Endodermal cell (in vitro differentiated cells): ENCODE results near the gene SYT11. TPM values are rescaled to one million over a fixed set of nuclear protein-coding genes. Genes with fewer than 3 reads are reported as not detected.
A peak's percentile ranks its signal among the peaks of the same experiment; 100 is the strongest.

ENCODE experiments used
- DNase-seq: peaks from one replicate; pipeline ENCODE4 v3.0.0-alpha.2; 2017
- H3K27ac ChIP-seq: 2 replicates; pipeline ENCODE4 v1.5.1; 2013; ENCODE audit warnings: mild to moderate bottlenecking, low read depth, low read length, moderate library complexity
- H3K27me3 ChIP-seq: 2 replicates; pipeline ENCODE4 v1.6.1; 2013; ENCODE audit warnings: mild to moderate bottlenecking, low read length, moderate library complexity; ENCODE audit not compliant: insufficient read depth, control insufficient read depth, poor library complexity, severe bottlenecking
- H3K36me3 ChIP-seq: 2 replicates; pipeline ENCODE4 v1.7.0; 2013; ENCODE audit warnings: mild to moderate bottlenecking, low read length, moderate library complexity; ENCODE audit not compliant: control insufficient read depth, insufficient read depth
- H3K4me1 ChIP-seq: one replicate; pipeline ENCODE4 v1.7.0; 2013; ENCODE audit warnings: low read length; ENCODE audit not compliant: control insufficient read depth, insufficient read depth
- H3K4me3 ChIP-seq: 2 replicates; pipeline ENCODE4 v1.5.1; 2013; ENCODE audit warnings: mild to moderate bottlenecking, low read length, moderate library complexity
- H3K9ac ChIP-seq: 2 replicates; pipeline ENCODE4 v1.6.1; 2013; ENCODE audit warnings: mild to moderate bottlenecking, low read length, moderate library complexity; ENCODE audit not compliant: poor library complexity, severe bottlenecking; ENCODE audit errors: extremely low read depth
- H3K9me3 ChIP-seq: 2 replicates; pipeline ENCODE4 v1.6.1; 2013; ENCODE audit warnings: mild to moderate bottlenecking, low read length, moderate library complexity; ENCODE audit not compliant: control insufficient read depth
- H3K27ac Mint-ChIP-seq: 2 replicates; pipeline ENCODE4 v1.8.0; 2020; ENCODE audit warnings: mixed read lengths
- H3K27me3 Mint-ChIP-seq: 2 replicates; pipeline ENCODE4 v1.8.0; 2021; ENCODE audit warnings: mild to moderate bottlenecking, mixed read lengths; ENCODE audit not compliant: insufficient read depth
- H3K36me3 Mint-ChIP-seq: 2 replicates; pipeline ENCODE4 v1.8.0; 2020; ENCODE audit warnings: low read depth, mixed read lengths
- H3K4me1 Mint-ChIP-seq: 2 replicates; pipeline ENCODE4 v1.8.0; 2020; ENCODE audit warnings: mixed read lengths
- H3K4me3 Mint-ChIP-seq: 2 replicates; pipeline ENCODE4 v1.8.0; 2020; ENCODE audit warnings: mild to moderate bottlenecking, moderate library complexity, mixed read lengths
- H3K9me3 Mint-ChIP-seq: 2 replicates; pipeline ENCODE4 v1.8.0; 2020; ENCODE audit warnings: mild to moderate bottlenecking, mixed read lengths
- WGBS, 2 experiments: methylation state at CpG; one replicate each; pipeline versions ENCODE4 v1.1.5 to v1.1.7; 2013; ENCODE audit warnings: missing lambda C conversion rate in 2 of 2, mixed read lengths in 1 of 2; ENCODE audit not compliant: insufficient coverage in 1 of 2, insufficient read length in 1 of 2; 5-methylcytosine and 5-hydroxymethylcytosine counted together
- long read RNA-seq, 4 experiments: library from polyadenylated mRNA in 2 of 4; library from RNA in 1 of 4; library from capped mRNA in 1 of 4; stranded (forward) in 3 of 4; unstranded in 1 of 4; transcript quantifications; one replicate each; pipeline ENCODE4 v2.0.0, GENCODE V29; 2020 to 2021; ENCODE audit warnings: inconsistent platforms in 1 of 4
- polyA plus RNA-seq, 2 experiments: library from polyadenylated mRNA; stranded (reverse); fragments of 50-300 nt; gene quantifications; one replicate each; pipeline ENCODE4 v1.2.3, GENCODE V29; 2013
- total RNA-seq, 2 donors: library from RNA; stranded (reverse); fragmentation: NEBNext Ultra II Directional in 1 of 2; extraction: Animal tissue kit (Norgen Biotek cat#: 25700) in 1 of 2; gene quantifications; 2 replicates in 1 of 2; 3 replicates in 1 of 2; pipeline ENCODE4 v1.2.1, GENCODE V29; 2021
- TF ChIP-seq, protein P1 (sequence below): fragments of 200-600 bp; sonication (generic); conservative IDR thresholded peaks from 2 replicates; pipeline ENCODE4 v1.5.0; 2021; ENCODE audit warnings: antibody characterized with exemption, mild to moderate bottlenecking

The SYT11 gene, protein sequence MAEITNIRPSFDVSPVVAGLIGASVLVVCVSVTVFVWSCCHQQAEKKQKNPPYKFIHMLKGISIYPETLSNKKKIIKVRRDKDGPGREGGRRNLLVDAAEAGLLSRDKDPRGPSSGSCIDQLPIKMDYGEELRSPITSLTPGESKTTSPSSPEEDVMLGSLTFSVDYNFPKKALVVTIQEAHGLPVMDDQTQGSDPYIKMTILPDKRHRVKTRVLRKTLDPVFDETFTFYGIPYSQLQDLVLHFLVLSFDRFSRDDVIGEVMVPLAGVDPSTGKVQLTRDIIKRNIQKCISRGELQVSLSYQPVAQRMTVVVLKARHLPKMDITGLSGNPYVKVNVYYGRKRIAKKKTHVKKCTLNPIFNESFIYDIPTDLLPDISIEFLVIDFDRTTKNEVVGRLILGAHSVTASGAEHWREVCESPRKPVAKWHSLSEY
- 1 to 10 TPM in 1 of 2 donors, under 1 TPM in 1; 0.40 to 5.0 TPM for total RNA-seq
- polyA plus RNA-seq (2013, experiment 1 of 2): 16.1 TPM
- polyA plus RNA-seq (2013, experiment 2 of 2): 14.0 TPM
- long read RNA-seq, experiment 1, partial matches to known transcripts: 0 of 1 reads
- long read RNA-seq, experiment 1, other reads (novel, unspliced or antisense): 1 of 1 reads
- long read RNA-seq, experiment 2, full-length matches to known transcripts: 4 of 8 reads
- long read RNA-seq, experiment 2, partial matches to known transcripts: 0 of 8 reads
- long read RNA-seq, experiment 2, other reads (novel, unspliced or antisense): 4 of 8 reads
- long read RNA-seq, experiment 3: 0 reads
- long read RNA-seq, experiment 4: 0 reads

DNA sequence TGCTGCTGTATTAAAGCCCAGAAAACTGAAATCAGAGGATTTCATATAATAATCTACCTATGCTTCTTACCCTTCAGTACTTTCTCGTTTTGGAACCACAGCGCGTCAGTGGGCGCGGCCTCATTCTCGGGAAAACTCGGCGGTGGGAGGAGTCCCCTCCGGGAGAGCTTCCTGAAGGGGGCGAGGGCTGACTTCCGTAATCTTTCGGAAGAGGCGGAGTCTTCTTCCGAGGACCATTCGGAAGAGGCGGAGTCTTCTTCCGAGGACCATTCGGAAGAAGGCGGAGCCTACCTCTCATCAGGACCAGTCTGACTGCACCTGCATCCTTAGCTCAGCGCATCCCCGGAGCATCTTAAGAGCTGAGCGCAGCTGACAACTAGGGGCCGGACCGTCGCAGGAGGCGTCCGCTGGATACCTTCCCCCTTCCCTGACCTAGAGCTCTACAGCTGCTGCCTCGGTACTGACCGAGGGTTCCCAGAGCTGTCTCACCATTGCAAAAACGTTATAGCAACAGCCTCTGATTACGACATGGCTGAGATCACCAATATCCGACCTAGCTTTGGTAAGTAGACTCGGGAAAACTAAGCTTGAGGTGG is at the start of gene SYT11:
Gene SYT11, plus strand, starts transcription at position 334 of the 596 bp plus-strand sequence. Its CDS starts 195 bp downstream, at position 529.
- H3K27me3 Mint-ChIP-seq: peaks cover 18% of the 10 kb centered on the region
- peak; percentile 98 for DNase-seq
- H3K36me3 Mint-ChIP-seq: peaks cover 8% of the 10 kb centered on the region
- Histone ChIP-seq H3K27me3 (peaks cover 25% of the 10 kb centered on the region), H3K27ac (peak within 1 kb of the TSS; percentile 83), H3K4me1 (no peaks in the 10 kb centered on the region), H3K9me3 (no peaks in the 10 kb centered on the region), H3K4me3 (peak within 1 kb of the TSS; percentile 83), H3K9ac (peak within 1 kb of the TSS; percentile 19), H3K36me3 (peaks cover 13% of the 10 kb centered on the region)
- peak within 1 kb of the TSS; percentile 58 for H3K4me3 Mint-ChIP-seq
- 10 to 14% methylated on average over 24 to 33 of the region's 33 CpGs for WGBS, 2 experiments
- TF ChIP-seq, protein P1, sequence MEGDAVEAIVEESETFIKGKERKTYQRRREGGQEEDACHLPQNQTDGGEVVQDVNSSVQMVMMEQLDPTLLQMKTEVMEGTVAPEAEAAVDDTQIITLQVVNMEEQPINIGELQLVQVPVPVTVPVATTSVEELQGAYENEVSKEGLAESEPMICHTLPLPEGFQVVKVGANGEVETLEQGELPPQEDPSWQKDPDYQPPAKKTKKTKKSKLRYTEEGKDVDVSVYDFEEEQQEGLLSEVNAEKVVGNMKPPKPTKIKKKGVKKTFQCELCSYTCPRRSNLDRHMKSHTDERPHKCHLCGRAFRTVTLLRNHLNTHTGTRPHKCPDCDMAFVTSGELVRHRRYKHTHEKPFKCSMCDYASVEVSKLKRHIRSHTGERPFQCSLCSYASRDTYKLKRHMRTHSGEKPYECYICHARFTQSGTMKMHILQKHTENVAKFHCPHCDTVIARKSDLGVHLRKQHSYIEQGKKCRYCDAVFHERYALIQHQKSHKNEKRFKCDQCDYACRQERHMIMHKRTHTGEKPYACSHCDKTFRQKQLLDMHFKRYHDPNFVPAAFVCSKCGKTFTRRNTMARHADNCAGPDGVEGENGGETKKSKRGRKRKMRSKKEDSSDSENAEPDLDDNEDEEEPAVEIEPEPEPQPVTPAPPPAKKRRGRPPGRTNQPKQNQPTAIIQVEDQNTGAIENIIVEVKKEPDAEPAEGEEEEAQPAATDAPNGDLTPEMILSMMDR: no peak
- no peaks in the 10 kb centered on the region for H3K9me3 Mint-ChIP-seq
- peaks cover 5% of the 10 kb centered on the region for H3K4me1 Mint-ChIP-seq
- H3K27ac Mint-ChIP-seq: peak within 1 kb of the TSS; percentile 83

DNA sequence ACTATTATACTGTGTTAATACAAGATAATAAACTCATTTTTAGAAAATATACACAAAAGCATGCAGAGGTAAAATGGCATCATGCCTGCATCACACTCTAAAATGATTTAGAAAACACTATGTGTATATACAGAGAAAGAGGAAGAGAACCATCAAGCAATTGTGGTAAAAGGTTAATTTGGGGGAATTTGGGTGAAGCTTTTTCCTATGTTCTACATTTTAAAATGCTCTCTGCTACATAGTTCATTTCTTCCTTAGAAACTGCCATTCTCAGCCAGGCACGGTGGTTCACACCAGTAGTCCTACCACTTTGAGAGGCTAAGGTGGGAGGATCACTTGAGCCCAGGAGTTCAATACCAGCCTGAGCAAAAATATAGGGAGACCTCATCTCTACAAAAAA is 46.5 kb upstream of the SYT11 start:
- no peaks in the 10 kb centered on the region for H3K9me3 Mint-ChIP-seq
- H3K27me3 Mint-ChIP-seq: no peaks in the 10 kb centered on the region
- peaks cover 72% of the 10 kb centered on the region for H3K36me3 ChIP-seq
- WGBS, 2 experiments: 60 to 100% methylated on average over 1 of the region's 1 CpG
- TF ChIP-seq, protein P1: no peak
- H3K27me3 ChIP-seq: no peaks in the 10 kb centered on the region
- no peak overlapping the region for H3K4me3 ChIP-seq
- no peak overlapping the region for H3K9ac ChIP-seq
- H3K36me3 Mint-ChIP-seq: peaks cover 64% of the 10 kb centered on the region
- no peaks in the 10 kb centered on the region for H3K4me1 ChIP-seq
- no peak overlapping the region for H3K4me3 Mint-ChIP-seq
- no peak overlapping the region for H3K27ac ChIP-seq
- H3K27ac Mint-ChIP-seq: no peak overlapping the region
- DNase-seq: no peak
- no peaks in the 10 kb centered on the region for H3K4me1 Mint-ChIP-seq
- no peaks in the 10 kb centered on the region for H3K9me3 ChIP-seq

DNA sequence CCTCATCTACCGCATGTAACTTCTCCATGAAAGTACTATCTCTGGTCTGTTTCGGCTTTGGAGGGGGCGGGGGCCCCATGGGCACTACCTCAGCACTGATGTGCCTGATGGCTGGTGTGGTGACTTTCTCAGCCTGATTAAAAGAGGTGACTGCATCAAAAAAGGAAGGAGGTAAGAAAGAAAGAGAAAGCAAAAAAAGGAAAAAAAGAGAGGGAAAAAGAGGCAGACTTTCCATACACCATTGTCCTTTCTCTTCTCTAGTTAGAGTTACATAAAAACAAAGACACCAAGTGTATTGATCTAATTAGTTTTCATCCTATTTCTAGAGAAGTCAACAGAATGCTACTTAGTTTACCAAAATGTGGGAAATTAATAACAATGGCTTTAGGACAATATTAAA is 45.7 kb upstream of the SYT11 start:
- TF ChIP-seq, protein P1: no peak
- 97 to 100% methylated on average over 3 of the region's 3 CpGs for WGBS, 2 experiments

More for the DNA sequence above, 45.7 kb upstream of the SYT11 start:
- Histone ChIP-seq H3K9ac (no peak overlapping the region), H3K9me3 (no peaks in the 10 kb centered on the region), H3K4me3 (no peak overlapping the region), H3K4me1 (no peaks in the 10 kb centered on the region), H3K27me3 (no peaks in the 10 kb centered on the region), H3K27ac (no peak overlapping the region), H3K36me3 (peaks cover 71% of the 10 kb centered on the region)
- H3K27ac Mint-ChIP-seq: no peak overlapping the region
- no peaks in the 10 kb centered on the region for H3K4me1 Mint-ChIP-seq
- peaks cover 62% of the 10 kb centered on the region for H3K36me3 Mint-ChIP-seq
- no peaks in the 10 kb centered on the region for H3K9me3 Mint-ChIP-seq
- DNase-seq: no peak
- no peak overlapping the region for H3K4me3 Mint-ChIP-seq
- no peaks in the 10 kb centered on the region for H3K27me3 Mint-ChIP-seq
